ENCODE measurements around the gene XPO6. TPM values are rescaled to one million over a fixed set of nuclear protein-coding genes. Genes with fewer than 3 reads are reported as not detected.

Gene XPO6
- total RNA-seq, 1 donor from 2014 or later: 71.6 TPM

- Histone ChIP-seq H2AFZ (replicated peaks) (no peak overlapping the region), H3K27ac (no peak overlapping the region), H3K79me2 (ENCODE audit: low read depth) (no peaks in the 10 kb centered on the region), H3K4me1 (peaks cover 5% of the 10 kb centered on the region), H3K36me3 (no peaks in the 10 kb centered on the region), H4K20me1 (ENCODE audit: low read depth) (peaks cover 21% of the 10 kb centered on the region), H3K9me3 (ENCODE audit: low read depth) (no peaks in the 10 kb centered on the region), H3F3A (ENCODE audit: low read depth) (no peaks in the 10 kb centered on the region), H3K27me3 (peaks cover 87% of the 10 kb centered on the region), H3K4me3 (no peak overlapping the region), H3K4me2 (no peak overlapping the region), H3K9ac (no peak overlapping the region)
- Mint-ChIP-seq H3K27me3 (ENCODE audit: insufficient read depth, low read depth) (peaks cover 52% of the 10 kb centered on the region), H3K9me3 (no peaks in the 10 kb centered on the region), H3K27ac (no peak overlapping the region), H3K4me3 (peak overlapping the region; percentile 49), H3K4me1 (peaks cover 10% of the 10 kb centered on the region), H3K36me3 (no peaks in the 10 kb centered on the region)
- no peak for DNase-seq (ENCODE audit: low spot score)
- TF ChIP-seq CTCF (IDR thresholded peaks at IDR 0.05): no peak
- no peak for TF ChIP-seq EZH2phosphoT487 (IDR thresholded peaks at IDR 0.05)
- TF ChIP-seq EZH2 (IDR thresholded peaks at IDR 0.05): no peak
These were observed 150.2 kb downstream of the XPO6 start for GRCh38 chr16:28061352-28062101.

- Mint-ChIP-seq H3K27me3 (ENCODE audit: insufficient read depth, low read depth) (peaks cover 47% of the 10 kb centered on the region), H3K36me3 (no peaks in the 10 kb centered on the region), H3K9me3 (no peaks in the 10 kb centered on the region), H3K4me3 (no peak overlapping the region), H3K4me1 (peaks cover 10% of the 10 kb centered on the region), H3K27ac (no peak overlapping the region)
- H3F3A ChIP-seq (ENCODE audit: low read depth): no peaks in the 10 kb centered on the region
- H3K9me3 ChIP-seq (ENCODE audit: low read depth): no peaks in the 10 kb centered on the region
- H3K27me3 ChIP-seq: peaks cover 71% of the 10 kb centered on the region
- H2AFZ ChIP-seq (replicated peaks): no peak overlapping the region
- H3K27ac ChIP-seq: no peak overlapping the region
- H3K4me1 ChIP-seq: peaks cover 5% of the 10 kb centered on the region
- DNase-seq (ENCODE audit: low spot score): no peak
- H3K79me2 ChIP-seq (ENCODE audit: low read depth): no peaks in the 10 kb centered on the region
- H3K4me2 ChIP-seq: no peak overlapping the region
- no peaks in the 10 kb centered on the region for H3K36me3 ChIP-seq
- H3K9ac ChIP-seq: no peak overlapping the region
- peaks cover 21% of the 10 kb centered on the region for H4K20me1 ChIP-seq (ENCODE audit: low read depth)
- TF ChIP-seq EZH2 (IDR thresholded peaks at IDR 0.05): no peak
- TF ChIP-seq CTCF (IDR thresholded peaks at IDR 0.05): no peak
- TF ChIP-seq EZH2phosphoT487 (IDR thresholded peaks at IDR 0.05): no peak
- no peak overlapping the region for H3K4me3 ChIP-seq
These were observed 151.8 kb downstream of the XPO6 start for GRCh38 chr16:28059841-28060575.

- Mint-ChIP-seq H3K27ac (no peak overlapping the region), H3K36me3 (no peaks in the 10 kb centered on the region), H3K27me3 (ENCODE audit: insufficient read depth, low read depth) (peaks cover 37% of the 10 kb centered on the region), H3K4me3 (no peak overlapping the region), H3K4me1 (peaks cover 6% of the 10 kb centered on the region), H3K9me3 (no peaks in the 10 kb centered on the region)
- peaks cover 17% of the 10 kb centered on the region for H4K20me1 ChIP-seq (ENCODE audit: low read depth)
- no peaks in the 10 kb centered on the region for H3F3A ChIP-seq (ENCODE audit: low read depth)
- no peak overlapping the region for H3K4me2 ChIP-seq
- peaks cover 5% of the 10 kb centered on the region for H3K4me1 ChIP-seq
- no peak overlapping the region for H3K27ac ChIP-seq
- no peaks in the 10 kb centered on the region for H3K79me2 ChIP-seq (ENCODE audit: low read depth)
- no peaks in the 10 kb centered on the region for H3K9me3 ChIP-seq (ENCODE audit: low read depth)
- H2AFZ ChIP-seq (replicated peaks): no peak overlapping the region
- no peak for DNase-seq (ENCODE audit: low spot score)
- peaks cover 62% of the 10 kb centered on the region for H3K27me3 ChIP-seq
- TF ChIP-seq CTCF (IDR thresholded peaks at IDR 0.05) (no peak), EZH2phosphoT487 (IDR thresholded peaks at IDR 0.05) (no peak), EZH2 (IDR thresholded peaks at IDR 0.05) (no peak)
- H3K9ac ChIP-seq: no peak overlapping the region
- no peaks in the 10 kb centered on the region for H3K36me3 ChIP-seq
- no peak overlapping the region for H3K4me3 ChIP-seq
These were observed 152.8 kb downstream of the XPO6 start for GRCh38 chr16:28058839-28059589.
